ENCODE results near the gene C16orf90.

Gene C16orf90

GRCh38 chr16:3458852-3459361 is 36.4 kb downstream of the C16orf90 start:
- CTCF ChIA-PET: interaction anchor here (0.6 kb wide), 1 partner anchor 680 kb away, joined by 3 read pairs; no protein-coding TSS in a partner anchor
- Histone ChIP-seq H3K4me1 (ENCODE audit: control insufficient read depth, insufficient read depth, low read length) (peaks cover 10% of the 10 kb centered on the region), H3K9me3 (ENCODE audit: control insufficient read depth, insufficient read depth, low read depth, low read length) (no peaks in the 10 kb centered on the region), H3K36me3 (ENCODE audit: control insufficient read depth in 2 of 2, insufficient read depth in 1 of 2, low read length in 2 of 2) (peaks cover 0 to 4% of the 10 kb centered on the region in 2 experiments; a peak in 2 of 3 replicates), H3K4me3 (ENCODE audit: low read depth, low read length) (peak overlapping the region; percentile 83), H3K27ac (ENCODE audit: extremely low read depth, low read depth, low read length) (peak overlapping the region; percentile 93)
- POLR2A ChIA-PET: no interaction called here
- TF ChIP-seq ZNF629 (tag by site-specific recombination; IDR thresholded peaks at IDR 0.05) (no peak), ZNF266 (tag by site-specific recombination; IDR thresholded peaks at IDR 0.05; ENCODE audit: low read depth) (no peak), ZNF433 (tag by site-specific recombination; IDR thresholded peaks at IDR 0.05; ENCODE audit: low read depth) (no peak), YY1 (tag by site-specific recombination; IDR thresholded peaks at IDR 0.05) (no peak), ZNF544 (tag by site-specific recombination; IDR thresholded peaks at IDR 0.05) (no peak), ZNF350 (tag by site-specific recombination; IDR thresholded peaks at IDR 0.05) (no peak), ZFHX2 (tag by site-specific recombination; conservative IDR thresholded peaks at IDR 0.05) (no peak), ZNF704 (tag by site-specific recombination; IDR thresholded peaks at IDR 0.05) (no peak), TSHZ1 (tag by site-specific recombination; IDR thresholded peaks at IDR 0.05; ENCODE audit: borderline replicate concordance) (no peak), ZNF530 (tag by site-specific recombination; IDR thresholded peaks at IDR 0.05; ENCODE audit: low read depth) (no peak), OVOL3 (tag by site-specific recombination; IDR thresholded peaks at IDR 0.05) (no peak), WT1 (tag by site-specific recombination; IDR thresholded peaks at IDR 0.05) (no peak), ZNF311 (tag by site-specific recombination; IDR thresholded peaks at IDR 0.05; ENCODE audit: borderline replicate concordance) (no peak)
- TF ChIP-seq, protein P1, sequence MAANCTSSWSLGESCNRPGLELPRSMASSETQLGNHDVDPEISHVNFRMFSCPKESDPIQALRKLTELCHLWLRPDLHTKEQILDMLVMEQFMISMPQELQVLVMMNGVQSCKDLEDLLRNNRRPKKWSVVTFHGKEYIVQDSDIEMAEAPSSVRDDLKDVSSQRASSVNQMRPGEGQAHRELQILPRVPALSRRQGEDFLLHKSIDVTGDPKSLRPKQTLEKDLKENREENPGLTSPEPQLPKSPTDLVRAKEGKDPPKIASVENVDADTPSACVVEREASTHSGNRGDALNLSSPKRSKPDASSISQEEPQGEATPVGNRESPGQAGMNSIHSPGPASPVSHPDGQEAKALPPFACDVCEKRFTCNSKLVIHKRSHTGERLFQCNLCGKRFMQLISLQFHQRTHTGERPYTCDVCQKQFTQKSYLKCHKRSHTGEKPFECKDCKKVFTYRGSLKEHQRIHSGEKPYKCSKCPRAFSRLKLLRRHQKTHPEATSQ (tag by site-specific recombination; IDR thresholded peaks at IDR 0.05): no peak
- TF ChIP-seq, protein P2, sequence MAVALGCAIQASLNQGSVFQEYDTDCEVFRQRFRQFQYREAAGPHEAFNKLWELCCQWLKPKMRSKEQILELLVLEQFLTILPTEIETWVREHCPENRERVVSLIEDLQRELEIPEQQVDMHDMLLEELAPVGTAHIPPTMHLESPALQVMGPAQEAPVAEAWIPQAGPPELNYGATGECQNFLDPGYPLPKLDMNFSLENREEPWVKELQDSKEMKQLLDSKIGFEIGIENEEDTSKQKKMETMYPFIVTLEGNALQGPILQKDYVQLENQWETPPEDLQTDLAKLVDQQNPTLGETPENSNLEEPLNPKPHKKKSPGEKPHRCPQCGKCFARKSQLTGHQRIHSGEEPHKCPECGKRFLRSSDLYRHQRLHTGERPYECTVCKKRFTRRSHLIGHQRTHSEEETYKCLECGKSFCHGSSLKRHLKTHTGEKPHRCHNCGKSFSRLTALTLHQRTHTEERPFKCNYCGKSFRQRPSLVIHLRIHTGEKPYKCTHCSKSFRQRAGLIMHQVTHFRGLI (tag by site-specific recombination; IDR thresholded peaks at IDR 0.05): no peak

DNA sequence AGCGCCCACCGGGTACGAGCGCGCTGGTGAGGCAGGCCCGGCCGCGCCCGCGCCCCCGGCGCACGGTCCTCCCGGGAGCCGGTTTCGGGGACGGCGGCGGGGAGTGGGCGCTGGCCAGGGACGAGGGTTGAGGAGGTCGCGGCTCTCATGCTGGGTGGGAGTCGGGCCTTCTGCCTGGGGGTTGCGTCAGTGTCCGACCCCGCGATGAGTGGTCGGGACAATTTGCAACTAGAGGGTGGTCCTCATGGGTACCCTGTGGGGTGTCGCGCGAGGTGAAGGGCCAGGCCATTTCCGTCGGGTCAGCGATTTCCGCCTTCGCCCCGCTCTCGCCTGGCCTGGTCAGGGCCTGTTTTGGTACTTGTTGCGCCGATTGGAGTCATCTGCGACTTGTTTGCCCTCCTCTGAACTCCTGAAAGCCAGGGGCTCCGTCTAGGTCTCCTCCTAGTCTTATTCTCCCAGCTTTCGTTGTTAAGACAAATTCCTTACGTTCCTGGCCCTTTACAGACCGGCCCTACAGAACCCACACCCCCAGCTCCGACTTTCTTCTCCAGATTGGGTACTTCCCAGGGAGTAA is 36.9 kb downstream of the C16orf90 start:
- POLR2A ChIA-PET: no interaction called here
- no peak for TF ChIP-seq OVOL3 (tag by site-specific recombination; IDR thresholded peaks at IDR 0.05)
- TF ChIP-seq OSR2 (tag by site-specific recombination; IDR thresholded peaks at IDR 0.05): no peak
- TF ChIP-seq ZNF335 (tag by site-specific recombination; conservative IDR thresholded peaks at IDR 0.05): peak; percentile 55
- TF ChIP-seq ZBTB26 (tag by site-specific recombination; optimal IDR thresholded peaks at IDR 0.05): peak; percentile 48
- TF ChIP-seq FEZF1 (tag by site-specific recombination; IDR thresholded peaks at IDR 0.05): no peak
- TF ChIP-seq, protein P2 (tag by site-specific recombination; IDR thresholded peaks at IDR 0.05): no peak
- TF ChIP-seq ZNF580 (tag by site-specific recombination; IDR thresholded peaks at IDR 0.05): no peak
- no peak for TF ChIP-seq KLF9 (tag by site-specific recombination; IDR thresholded peaks at IDR 0.05; ENCODE audit: low read depth)
- no peak for TF ChIP-seq ZNF426 (tag by site-specific recombination; IDR thresholded peaks at IDR 0.05)
- TF ChIP-seq SCRT1 (tag by site-specific recombination; IDR thresholded peaks at IDR 0.05; ENCODE audit: borderline replicate concordance): peak; percentile 77

More for the DNA sequence above, 36.9 kb downstream of the C16orf90 start:
- Histone ChIP-seq H3K9me3 (ENCODE audit: control insufficient read depth, insufficient read depth, low read depth, low read length) (no peaks in the 10 kb centered on the region), H3K36me3 (ENCODE audit: control insufficient read depth in 2 of 2, insufficient read depth in 1 of 2, low read length in 2 of 2) (peaks cover 0 to 4% of the 10 kb centered on the region in 2 experiments; a peak in 2 of 3 replicates), H3K27ac (ENCODE audit: extremely low read depth, low read depth, low read length) (peak overlapping the region; percentile 93), H3K4me3 (ENCODE audit: low read depth, low read length) (peak overlapping the region; percentile 83), H3K4me1 (ENCODE audit: control insufficient read depth, insufficient read depth, low read length) (peaks cover 10% of the 10 kb centered on the region)
- CTCF ChIA-PET: interaction anchor here (0.6 kb wide), 1 partner anchor 680 kb away, joined by 3 read pairs; no protein-coding TSS in a partner anchor

All from HEK293 (cell line).